K562 (cell line): Measurements from ENCODE around the gene CAPN5. TPM values are rescaled to one million over a fixed set of nuclear protein-coding genes. Genes with fewer than 3 reads are reported as not detected.

Experiments used
- ATAC-seq: fragments of 200-7000 bp; cut with Tn5 transposase; 3 replicates; pipeline ENCODE4 v1.9.1; 2020; ENCODE audit warnings: moderate library complexity
- BruUV-seq: library from RNA; stranded (reverse); fragments of 400-500 nt; replicated peaks from 2 replicates; lab custom pipeline; 2021; lab: Mats Ljungman, UMichigan
- CTCF ChIA-PET: fragments of 300-600 bp; formaldehyde crosslinking; extraction: SDS; loops from one replicate; lab custom pipeline; 2021; ENCODE audit warnings: low intra/inter-chr PET ratio; lab: Yijun Ruan, JAX
- POLR2A ChIA-PET: fragments of 300-600, 350-650 bp; sonication (Branson Sonifier 250); formaldehyde crosslinking; extraction: SDS; loops from one replicate; lab custom pipeline; 2021; ENCODE audit warnings: antibody characterized with exemption, inconsistent platforms; lab: Yijun Ruan, JAX
- DNase-seq, 4 experiments: peaks; one replicate each; pipeline versions ENCODE4 v3.0.0 to v3.0.0-alpha.2; 2011 to 2018; ENCODE audit warnings: low spot score in 3 of 4, mixed read lengths in 3 of 4; ENCODE audit errors: extremely low read depth in 1 of 4
- FAIRE-seq: peaks from 2 replicates; lab custom pipeline; 2011; peaks lifted over from hg19 to GRCh38; lab: Jason Lieb, UNC
- H2AFZ ChIP-seq: 2 replicates; pipeline ENCODE4 v1.6.0; 2011; ENCODE audit warnings: low read depth, low read length, control low read depth, inconsistent platforms
- H3K27ac ChIP-seq: fragments of 200-600 bp; 3 replicates; pipeline ENCODE4 v1.8.0; 2011; ENCODE audit warnings: low read depth, mild to moderate bottlenecking, control low read depth, inconsistent platforms, low read length, moderate library complexity, mixed read lengths; ENCODE audit errors: extremely low read depth
- H3K27me3 ChIP-seq, 2 experiments: fragments of 300-600 bp in 1 of 2; 2 replicates in 1 of 2; 3 replicates in 1 of 2; pipeline versions ENCODE4 v1.6.0 to v1.8.0; 2011; ENCODE audit warnings: inconsistent platforms in 2 of 2, low read length in 2 of 2, mild to moderate bottlenecking in 1 of 2, mixed read lengths in 1 of 2, moderate library complexity in 1 of 2; ENCODE audit not compliant: control insufficient read depth in 2 of 2, insufficient read depth in 2 of 2
- H3K36me3 ChIP-seq: fragments of 300-600 bp; 3 replicates; pipeline ENCODE4 v1.8.0; 2011; ENCODE audit warnings: mild to moderate bottlenecking, low read length, inconsistent platforms; ENCODE audit not compliant: control insufficient read depth, insufficient read depth
- H3K4me1 ChIP-seq, 2 experiments: fragments of 200-600 bp in 1 of 2; replicated peaks in 1 of 2; 2 replicates in 1 of 2; 3 replicates in 1 of 2; pipeline versions ENCODE4 v1.5.1 to v1.8.0; 2011; ENCODE audit warnings: inconsistent platforms in 2 of 2, low read length in 2 of 2, mild to moderate bottlenecking in 1 of 2, mixed read lengths in 1 of 2, moderate library complexity in 1 of 2; ENCODE audit not compliant: control insufficient read depth in 2 of 2, insufficient read depth in 2 of 2
- H3K4me2 ChIP-seq: 2 replicates; pipeline ENCODE4 v1.6.1; 2011; ENCODE audit warnings: low read length, control low read depth, inconsistent platforms, mixed read lengths; ENCODE audit not compliant: insufficient read depth
- H3K4me3 ChIP-seq: fragments of 200-600 bp; sonication (generic), shearing (Covaris generic); 2 replicates; pipeline ENCODE4 v1.5.1; 2016; ENCODE audit warnings: control low read depth, inconsistent platforms
- H3K79me2 ChIP-seq: fragments of 200-600 bp; 3 replicates; pipeline ENCODE4 v1.8.0; 2011; ENCODE audit warnings: low read length, inconsistent platforms; ENCODE audit not compliant: control insufficient read depth, insufficient read depth
- H3K9ac ChIP-seq, 2 experiments: 2 replicates each; pipeline versions ENCODE4 v1.6.0 to v1.6.1; 2011; ENCODE audit warnings: low read depth in 2 of 2, low read length in 2 of 2, control low read depth in 1 of 2, inconsistent platforms in 1 of 2, mild to moderate bottlenecking in 1 of 2, mixed read lengths in 1 of 2; ENCODE audit not compliant: insufficient read depth in 1 of 2
- H3K9me1 ChIP-seq: one replicate; pipeline ENCODE4 v1.6.0; 2011; ENCODE audit warnings: inconsistent platforms, mild to moderate bottlenecking, low read length, moderate library complexity; ENCODE audit not compliant: control insufficient read depth, insufficient read depth
- H3K9me3 ChIP-seq: replicated peaks from 2 replicates; pipeline ENCODE4 v1.5.1; 2011; ENCODE audit warnings: low read depth, low read length, inconsistent platforms; ENCODE audit not compliant: control insufficient read depth, insufficient read depth
- H4K20me1 ChIP-seq: replicated peaks from 2 replicates; pipeline ENCODE4 v1.6.1; 2011; ENCODE audit warnings: low read length, inconsistent platforms, mixed read lengths; ENCODE audit not compliant: control insufficient read depth, insufficient read depth
- CBX1 ChIP-seq: sonication (generic); IDR thresholded peaks from 2 replicates; pipeline ENCODE4 v1.6.1; 2016; ENCODE audit warnings: antibody characterized with exemption, low read depth, mild to moderate bottlenecking
- CBX3 ChIP-seq, 2 experiments: IDR thresholded peaks; 1 replicate in 1 of 2; 2 replicates in 1 of 2; pipeline ENCODE4 v1.6.1; 2012; ENCODE audit warnings: inconsistent platforms in 2 of 2, low read length in 2 of 2, borderline replicate concordance in 1 of 2, control low read depth in 1 of 2
- JUND ChIP-seq, 2 experiments: IDR thresholded peaks; 2 replicates in 1 of 2; 3 replicates in 1 of 2; pipeline ENCODE4 v1.6.1; 2011; ENCODE audit warnings: borderline replicate concordance in 2 of 2, low read depth in 2 of 2, low read length in 2 of 2, improper control_type of control experiment in 1 of 2, missing biosample characterization in 1 of 2, missing genetic modification characterization in 1 of 2, missing genetic modification reagents in 1 of 2
- MBD2 ChIP-seq: sonication (generic); IDR thresholded peaks from 2 replicates; pipeline ENCODE4 v1.6.1; 2016; ENCODE audit warnings: low read depth, borderline replicate concordance
- ZNF384 ChIP-seq: IDR thresholded peaks from 2 replicates; pipeline ENCODE4 v1.6.1; 2012; ENCODE audit warnings: low read depth, low read length, improper control_type of control experiment
- WGBS: fragments of 100-300 bp; shearing (Covaris generic); methylation state at CpG from one replicate; pipeline ENCODE4 v1.1.6; 2016; ENCODE audit warnings: low coverage, mixed read lengths; ENCODE audit not compliant: insufficient coverage; ENCODE audit errors: missing lambda C conversion rate; 5-methylcytosine and 5-hydroxymethylcytosine counted together
- in situ Hi-C: fragments of 300-500 bp; cut with MboI; formaldehyde crosslinking; loops from 4 replicates; pipeline ENCODE4 v1.15.0; 2018; ENCODE audit warnings: inconsistent platforms, mixed read lengths
- intact Hi-C: fragments of 100-400 bp; cut with micrococcal nuclease; formaldehyde crosslinking; loops from 2 replicates; pipeline ENCODE4 v1.14.2; 2022
- polyA plus RNA-seq, 8 experiments: library from polyadenylated mRNA; depleted of rRNA in 4 of 8; stranded (reverse) in 5 of 8; unstranded in 3 of 8; fragments of >200 nt; fragmentation: Nextera tagmentation in 2 of 8; fragmentation: Illumina TruSeq in 1 of 8; extraction: Ambion mirVana in 2 of 8; extraction: Trizol in 1 of 8; gene quantifications; 2 replicates each; pipeline versions ENCODE4 v1.2.1 to v1.2.3, GENCODE V29; 2011 to 2014; ENCODE audit warnings: inconsistent platforms in 1 of 8, missing spikeins in 1 of 8
- total RNA-seq, 7 experiments: library from RNA; depleted of rRNA in 6 of 7; stranded (reverse); fragments of >200 nt in 6 of 7; fragmentation: Illumina TruSeq in 2 of 7; extraction: Trizol in 2 of 7; gene quantifications; 2 replicates each; pipeline versions ENCODE4 v1.2.1 to v1.2.3, GENCODE V29; 2011 to 2021; ENCODE audit warnings: low replicate concordance in 1 of 7
- TF ChIP-seq, protein P1 (sequence below), 3 experiments: fragments of 200-800 bp in 1 of 3; sonication (Bioruptor generic) in 1 of 3; sonication (generic) in 1 of 3; formaldehyde crosslinking in 1 of 3; IDR thresholded peaks; 2 replicates each; pipeline versions ENCODE4 v1.6.1 to v1.8.0; 2016 to 2022; ENCODE audit warnings: mild to moderate bottlenecking in 2 of 3, missing compliant biosample characterization in 2 of 3, missing genetic modification characterization in 2 of 3, missing genetic modification reagents in 1 of 3

The CAPN5 gene
- total and polyA plus RNA-seq, 9 of the 15 experiments (the other 6 are each of a cell fraction or from before 2014, with no cell fraction given), result 0.04 to 0.44 (median 0.14) TPM; not detected in 2

DNA sequence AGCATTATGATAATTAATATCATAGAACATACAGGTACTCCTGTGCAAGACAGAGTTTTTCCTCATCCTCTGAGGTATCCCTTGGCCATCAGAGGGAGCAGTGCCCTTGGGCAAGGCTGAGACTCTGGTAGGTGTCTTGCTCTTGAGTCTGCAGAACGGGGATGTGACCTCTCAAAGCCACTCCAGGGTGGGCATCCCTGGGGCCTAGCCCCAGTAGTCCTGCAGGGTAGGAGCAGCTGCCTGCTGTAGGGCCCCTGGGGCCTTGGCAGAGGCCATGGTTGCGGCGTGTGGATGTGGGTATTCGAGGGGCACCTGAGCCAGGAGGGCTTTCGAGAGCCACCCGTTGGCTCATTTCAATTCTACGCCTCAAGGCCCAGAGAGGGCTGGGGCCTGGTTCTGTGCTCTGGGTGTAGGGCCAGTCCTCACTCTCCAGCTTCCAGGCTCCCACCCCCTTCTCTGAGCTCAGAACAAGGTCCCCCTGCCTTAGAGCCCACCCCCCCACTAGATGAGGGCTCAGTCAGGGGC, 28.1 kb downstream of the CAPN5 start (continued):
- no peak for TF ChIP-seq CBX1
- TF ChIP-seq MBD2, result no peak
- TF ChIP-seq JUND (IDR thresholded peaks at IDR 0.05; ENCODE audit: borderline replicate concordance, low read depth, low read length), result no peak
- TF ChIP-seq JUND (tag; IDR thresholded peaks at IDR 0.05; ENCODE audit: borderline replicate concordance, low read depth, low read length), result no peak

DNA sequence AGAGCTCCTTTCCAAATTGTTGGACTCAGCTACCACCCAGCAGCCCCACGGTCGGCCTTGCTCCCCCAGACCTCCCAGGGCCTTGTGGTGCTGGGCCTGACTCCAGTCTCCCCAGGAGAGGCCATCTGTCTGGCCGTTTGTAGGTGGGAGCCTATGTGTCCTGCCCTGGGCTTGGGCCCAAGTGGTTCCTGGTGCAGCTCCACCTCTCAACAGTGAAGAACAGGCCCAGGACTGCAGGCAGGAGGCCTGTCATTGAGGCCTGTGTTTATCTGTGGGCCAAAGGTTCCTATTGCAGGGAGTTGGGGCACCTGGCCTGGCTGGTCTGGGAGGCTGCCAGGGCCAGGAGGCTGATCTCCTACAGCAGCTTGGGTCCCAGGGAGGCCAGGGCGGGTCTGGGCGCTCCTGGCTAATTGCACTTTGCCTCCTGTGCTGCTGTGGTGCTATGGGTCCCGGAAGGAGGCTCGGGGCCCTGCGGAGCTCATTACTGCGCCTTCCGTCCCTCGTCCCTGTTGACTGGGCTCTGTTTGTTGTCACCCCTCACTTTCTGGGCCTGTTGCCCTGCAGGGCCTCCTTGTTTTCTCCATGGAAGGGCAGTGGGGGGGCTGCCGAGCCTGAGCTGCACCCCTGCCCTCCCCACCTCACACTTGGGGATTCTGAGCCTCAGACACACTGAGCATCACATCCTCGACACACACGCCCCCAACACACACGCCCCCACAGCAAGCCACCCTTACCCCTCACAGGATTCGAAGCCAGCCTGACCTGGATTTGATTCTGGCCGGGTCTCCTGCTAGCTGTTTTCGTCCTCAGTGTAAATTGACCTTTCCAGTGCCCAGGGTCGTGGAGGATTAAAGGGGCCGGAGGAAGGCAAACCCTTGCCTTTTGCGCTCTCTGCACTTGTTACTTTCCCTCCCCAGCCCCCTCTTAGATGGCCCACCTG, 29.1 kb downstream of the CAPN5 start:
- no peaks in the 10 kb centered on the region for H3K9me1 ChIP-seq
- intact Hi-C loops, result no loop called here
- no peaks in the 10 kb centered on the region for H3K9me3 ChIP-seq
- DNase-seq (no peak), ATAC-seq (no peak), FAIRE-seq (no peak)
- H3K9ac ChIP-seq, result peak overlapping the region in 1 of 2 experiments; percentile 45; a peak in 2 of 4 replicates
- H2AFZ ChIP-seq, result no peak overlapping the region
- H3K36me3 ChIP-seq, result no peaks in the 10 kb centered on the region
- TF ChIP-seq ZNF384, result no peak
- TF ChIP-seq CBX3 (IDR thresholded peaks at IDR 0.05; ENCODE audit: borderline replicate concordance in 1 of 2, low read length in 2 of 2), result no peak
- TF ChIP-seq, protein P1, sequence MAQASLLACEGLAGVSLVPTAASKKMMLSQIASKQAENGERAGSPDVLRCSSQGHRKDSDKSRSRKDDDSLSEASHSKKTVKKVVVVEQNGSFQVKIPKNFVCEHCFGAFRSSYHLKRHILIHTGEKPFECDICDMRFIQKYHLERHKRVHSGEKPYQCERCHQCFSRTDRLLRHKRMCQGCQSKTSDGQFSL (CRISPR knock-in tag; IDR thresholded peaks at IDR 0.05), result 0 out of 2 replicates have a peak, but pooled peaks have one; percentile 6
- TF ChIP-seq, protein P1 (tag; IDR thresholded peaks at IDR 0.05), result no peak
- in situ Hi-C loops, result no loop called here
- peaks cover 0 to 13% of the 10 kb centered on the region in 2 experiments; a peak in 2 of 5 replicates for H3K4me1 ChIP-seq
- no peak overlapping the region for H3K27ac ChIP-seq
- WGBS, result 25% methylated on average over 18 of the region's 21 CpGs
- peaks cover 0 to 26% of the 10 kb centered on the region in 2 experiments; a peak in 3 of 5 replicates for H3K27me3 ChIP-seq
- H3K79me2 ChIP-seq, result no peaks in the 10 kb centered on the region
- POLR2A ChIA-PET, result interaction anchor here (0.7 to 1.1 kb wide), 2 partner anchors 43 to 55 kb away, joined by 3 to 4 read pairs; no protein-coding TSS in a partner anchor
- no TSS peak for BruUV-seq
- no peak overlapping the region for H3K4me3 ChIP-seq
- H4K20me1 ChIP-seq, result peaks cover 7% of the 10 kb centered on the region
- no peak overlapping the region for H3K4me2 ChIP-seq
- CTCF ChIA-PET, result no interaction called here
